ENCODE results near the gene OLFM3.
A peak's percentile ranks its signal among the peaks of the same experiment; 100 is the strongest.

OLFM3 gene

DNA sequence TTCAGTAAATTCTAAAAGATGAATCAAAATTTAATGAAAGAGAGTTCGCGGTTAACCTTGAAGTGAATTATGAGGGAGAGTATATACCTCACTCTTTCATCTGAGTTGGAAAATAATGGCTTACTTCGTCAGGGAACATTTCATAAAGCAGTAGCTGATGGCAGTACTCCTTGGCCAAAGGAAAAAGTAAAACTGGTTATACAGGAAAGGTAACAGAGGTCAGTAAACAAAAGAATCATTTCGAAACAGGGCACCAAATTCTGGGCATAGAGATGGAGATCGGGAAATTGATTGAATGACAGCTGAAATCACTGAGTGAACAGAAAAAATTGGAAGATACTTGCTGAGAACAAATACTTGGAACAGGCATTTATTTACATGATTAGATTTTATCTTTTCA lies 199.0 kb downstream of the OLFM3 start:
- no peak overlapping the region for H3K4me3 ChIP-seq (ENCODE audit: low read depth, low read length)
- TF ChIP-seq, protein P1, sequence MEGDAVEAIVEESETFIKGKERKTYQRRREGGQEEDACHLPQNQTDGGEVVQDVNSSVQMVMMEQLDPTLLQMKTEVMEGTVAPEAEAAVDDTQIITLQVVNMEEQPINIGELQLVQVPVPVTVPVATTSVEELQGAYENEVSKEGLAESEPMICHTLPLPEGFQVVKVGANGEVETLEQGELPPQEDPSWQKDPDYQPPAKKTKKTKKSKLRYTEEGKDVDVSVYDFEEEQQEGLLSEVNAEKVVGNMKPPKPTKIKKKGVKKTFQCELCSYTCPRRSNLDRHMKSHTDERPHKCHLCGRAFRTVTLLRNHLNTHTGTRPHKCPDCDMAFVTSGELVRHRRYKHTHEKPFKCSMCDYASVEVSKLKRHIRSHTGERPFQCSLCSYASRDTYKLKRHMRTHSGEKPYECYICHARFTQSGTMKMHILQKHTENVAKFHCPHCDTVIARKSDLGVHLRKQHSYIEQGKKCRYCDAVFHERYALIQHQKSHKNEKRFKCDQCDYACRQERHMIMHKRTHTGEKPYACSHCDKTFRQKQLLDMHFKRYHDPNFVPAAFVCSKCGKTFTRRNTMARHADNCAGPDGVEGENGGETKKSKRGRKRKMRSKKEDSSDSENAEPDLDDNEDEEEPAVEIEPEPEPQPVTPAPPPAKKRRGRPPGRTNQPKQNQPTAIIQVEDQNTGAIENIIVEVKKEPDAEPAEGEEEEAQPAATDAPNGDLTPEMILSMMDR (IDR thresholded peaks at IDR 0.05; ENCODE audit: low read depth, low read length), result no peak
- in situ Hi-C loops (cut with HindIII; ENCODE audit: low sequenced_read_pairs), result no loop called here
- DNase-seq (ENCODE audit: low read depth, low spot score), result no peak

DNA sequence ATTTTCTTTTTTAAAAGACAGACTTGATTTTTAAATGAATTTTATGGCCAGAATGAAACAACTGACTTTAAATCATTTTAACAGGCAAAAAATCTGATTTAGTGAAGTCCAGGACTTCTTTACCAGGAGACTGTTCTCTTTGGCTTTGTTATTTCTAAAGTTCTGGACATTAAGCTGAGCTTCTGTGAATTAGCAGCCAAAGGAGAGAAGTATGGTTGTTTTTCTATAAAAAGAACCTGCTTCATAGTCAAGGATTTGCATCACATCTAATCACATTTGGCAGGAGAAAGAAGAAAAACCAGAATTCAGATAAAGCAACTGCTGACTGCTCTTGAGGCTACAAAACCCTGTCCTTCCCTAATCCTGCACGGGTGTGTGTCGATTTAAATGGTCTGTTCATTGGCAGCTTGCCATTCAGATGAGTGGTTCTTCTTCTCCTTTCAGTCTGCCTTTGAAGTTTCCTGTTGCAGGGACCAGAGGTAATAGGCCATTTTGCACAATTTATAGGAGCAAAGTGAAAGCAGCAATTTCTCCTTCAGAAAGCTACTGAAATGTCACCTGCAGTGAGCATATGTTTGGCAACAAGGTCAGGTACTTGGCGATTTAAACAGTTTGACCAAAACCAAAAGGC lies 215.4 kb downstream of the OLFM3 start:
- DNase-seq (ENCODE audit: low read depth, low spot score), result peak; percentile 14
- H3K4me3 ChIP-seq (ENCODE audit: low read depth, low read length), result no peak overlapping the region
- in situ Hi-C loops (cut with HindIII; ENCODE audit: low sequenced_read_pairs), result no loop called here
- TF ChIP-seq, protein P1 (IDR thresholded peaks at IDR 0.05; ENCODE audit: low read depth, low read length), result no peak

DNA sequence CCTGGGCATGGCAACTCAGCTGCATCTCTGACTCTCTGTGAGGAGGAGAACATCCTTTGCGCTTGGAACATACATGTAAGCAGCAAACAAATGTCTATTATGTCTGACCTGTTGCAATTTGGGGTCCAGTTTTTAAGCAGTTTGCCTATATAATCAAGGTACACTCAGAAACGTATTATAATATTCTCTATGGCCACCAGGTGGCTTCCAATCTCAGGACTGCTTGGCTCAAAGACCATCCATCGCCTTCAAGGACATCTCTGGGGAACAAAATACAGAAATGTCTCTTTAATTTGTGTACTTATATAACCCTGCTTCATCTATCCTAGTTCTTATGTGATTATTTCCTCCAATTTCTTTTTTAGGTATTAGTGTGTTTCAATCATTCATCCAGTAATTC lies 227.2 kb downstream of the OLFM3 start:
- no peak overlapping the region for H3K4me3 ChIP-seq (ENCODE audit: low read depth, low read length)
- DNase-seq (ENCODE audit: low read depth, low spot score), result no peak
- in situ Hi-C loops (cut with HindIII; ENCODE audit: low sequenced_read_pairs), result no loop called here
- TF ChIP-seq, protein P1 (IDR thresholded peaks at IDR 0.05; ENCODE audit: low read depth, low read length), result peak; percentile 20

DNA sequence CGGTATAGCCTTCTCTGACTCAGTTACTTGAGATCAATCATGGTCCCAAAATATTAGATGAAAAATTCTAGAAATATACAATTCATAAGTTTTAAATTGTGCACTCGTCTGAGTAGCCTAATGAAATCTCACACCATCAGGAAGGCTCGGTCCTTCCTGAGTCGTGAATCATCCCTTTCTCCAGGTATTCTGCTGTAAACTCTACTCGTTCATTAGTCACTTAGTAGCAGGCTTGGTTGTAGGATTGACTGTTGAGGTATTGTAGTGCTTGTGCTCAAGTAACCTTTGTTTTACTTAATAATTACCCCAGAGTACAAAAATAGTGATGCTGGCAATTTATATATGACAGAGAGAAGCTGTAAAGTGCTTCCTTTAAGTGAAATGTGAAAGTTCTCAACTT lies 238.7 kb downstream of the OLFM3 start:
- in situ Hi-C loops (cut with HindIII; ENCODE audit: low sequenced_read_pairs), result no loop called here
- no peak for DNase-seq (ENCODE audit: low read depth, low spot score)
- H3K4me3 ChIP-seq (ENCODE audit: low read depth, low read length), result no peak overlapping the region
- TF ChIP-seq, protein P1 (IDR thresholded peaks at IDR 0.05; ENCODE audit: low read depth, low read length), result no peak

DNA sequence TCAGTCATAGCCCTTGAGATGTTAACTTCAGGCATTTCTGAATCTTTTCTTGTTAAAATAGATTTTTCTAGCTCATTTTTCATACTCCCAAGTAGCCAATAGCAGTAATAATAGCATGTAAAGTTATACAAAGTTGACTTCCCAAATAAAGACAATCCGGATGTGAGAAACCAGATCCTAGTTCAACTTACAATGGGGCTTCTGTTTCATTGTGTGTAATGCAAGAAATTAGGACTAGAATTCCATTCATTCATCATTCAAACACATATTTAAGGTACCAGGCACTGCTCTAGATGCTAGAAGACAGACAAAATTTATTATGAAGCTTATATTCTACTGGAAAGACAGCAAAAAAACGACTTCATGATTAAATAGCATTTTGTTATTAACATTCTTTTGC lies 240.3 kb downstream of the OLFM3 start:
- no peak for DNase-seq (ENCODE audit: low read depth, low spot score)
- TF ChIP-seq, protein P1 (IDR thresholded peaks at IDR 0.05; ENCODE audit: low read depth, low read length), result no peak
- H3K4me3 ChIP-seq (ENCODE audit: low read depth, low read length), result no peak overlapping the region
- in situ Hi-C loops (cut with HindIII; ENCODE audit: low sequenced_read_pairs), result no loop called here
